Breast epithelium (tissue), 4 donors: Measurements from ENCODE around the gene CHL1. TPM values are rescaled to one million over a fixed set of nuclear protein-coding genes. Genes with fewer than 3 reads are reported as not detected.

Experiments
- DNase-seq, 2 donors: peaks; one replicate each; pipeline ENCODE4 v3.0.0-alpha.2; 2019; ENCODE audit warnings: low spot score in 2 of 2
- H3K27ac ChIP-seq, 2 donors: fragments of 200-600 bp; sonication (generic) in 1 of 2; one replicate each; pipeline ENCODE4 v1.5.1; 2016 to 2019; ENCODE audit warnings: mild to moderate bottlenecking in 1 of 2
- H3K27me3 ChIP-seq, 2 donors: fragments of 200-600 bp; sonication (generic) in 1 of 2; one replicate each; pipeline versions ENCODE4 v1.5.1 to v1.6.0; 2017 to 2019; ENCODE audit warnings: control low read depth in 1 of 2, mild to moderate bottlenecking in 1 of 2
- H3K36me3 ChIP-seq: fragments of 200-600 bp; one replicate; pipeline ENCODE4 v1.5.1; 2019
- H3K4me1 ChIP-seq, 2 donors: fragments of 200-600 bp; sonication (generic); one replicate each; pipeline ENCODE4 v1.5.1; 2016 to 2019; ENCODE audit warnings: control low read depth in 1 of 2
- H3K4me3 ChIP-seq, 3 donors: fragments of 200-600 bp; sonication (generic); 1 replicate in 2 of 3; 2 replicates in 1 of 3; pipeline ENCODE4 v1.5.1; 2016 to 2019; ENCODE audit warnings: mild to moderate bottlenecking in 3 of 3, moderate library complexity in 2 of 3
- H3K9me3 ChIP-seq, 2 donors: fragments of 200-600 bp; sonication (generic) in 1 of 2; one replicate each; pipeline ENCODE4 v1.5.1; 2016 to 2019; ENCODE audit warnings: control low read depth in 1 of 2
- CTCF ChIP-seq, 3 donors: fragments of 450-650 bp; IDR thresholded peaks; one replicate each; pipeline ENCODE4 v1.5.1; 2016 to 2017; ENCODE audit warnings: antibody characterized with exemption in 3 of 3, mild to moderate bottlenecking in 3 of 3, moderate library complexity in 3 of 3
- POLR2A ChIP-seq: fragments of 450-650 bp; IDR thresholded peaks from one replicate; pipeline ENCODE4 v1.6.1; 2016; ENCODE audit warnings: antibody characterized with exemption, mild to moderate bottlenecking, moderate library complexity
- POLR2AphosphoS5 ChIP-seq, 3 donors: sonication (generic); formaldehyde crosslinking; IDR thresholded peaks; one replicate each; pipeline ENCODE4 v1.6.1; 2017; ENCODE audit warnings: antibody characterized with exemption in 3 of 3
- intact Hi-C: fragments of 100-400 bp; cut with DNase I; formaldehyde crosslinking; loops from one replicate; pipeline ENCODE4 v1.15.1; 2023; ENCODE audit warnings: low total_unique reads
- total RNA-seq, 3 donors: library from RNA; depleted of rRNA; stranded (reverse); fragments of >200 nt; gene quantifications; one replicate each; pipeline ENCODE4 v1.1.0, GENCODE V29; 2016

The CHL1 gene
- total RNA-seq, 3 donors from 2014 or later: 34.8 to 49.8 (median 40.3) TPM

DNA sequence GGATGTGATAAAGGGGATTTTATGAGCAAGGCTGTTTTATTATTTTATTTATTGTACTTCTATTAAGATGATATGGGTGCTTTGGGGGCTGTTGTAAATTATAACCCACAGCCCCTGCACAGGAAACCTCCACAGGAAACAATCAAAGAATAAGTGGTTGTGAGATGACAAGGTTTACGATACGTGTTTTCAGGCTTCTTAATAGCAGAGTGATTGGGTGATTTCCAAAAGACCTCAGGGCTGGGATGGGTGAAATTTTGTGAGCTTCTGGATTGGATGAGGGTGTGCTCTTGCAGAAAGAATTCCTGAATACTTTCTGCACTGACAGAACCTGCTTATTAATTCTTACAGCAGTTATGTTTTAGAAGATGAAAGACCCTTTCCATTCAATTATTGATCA is 21.4 kb downstream of the CHL1 start:
- Histone ChIP-seq H3K36me3 (no peaks in the 10 kb centered on the region), H3K27ac (no peak overlapping the region), H3K27me3 (no peaks in the 10 kb centered on the region), H3K4me3 (no peak overlapping the region), H3K9me3 (no peaks in the 10 kb centered on the region), H3K4me1 (no peaks in the 10 kb centered on the region)
- intact Hi-C loops: no loop called here
- DNase-seq: no peak
- no peak for TF ChIP-seq POLR2A
- TF ChIP-seq CTCF (IDR thresholded peaks at IDR 0.05): no peak
- no peak for TF ChIP-seq POLR2AphosphoS5 (IDR thresholded peaks at IDR 0.05)

GRCh38 chr3:228442-229182 is 32.0 kb downstream of the CHL1 start:
- peaks cover 0 to 1% of the 10 kb centered on the region in 2 donors for H3K9me3 ChIP-seq
- H3K27ac ChIP-seq: no peak overlapping the region
- no peak overlapping the region for H3K4me3 ChIP-seq
- no peaks in the 10 kb centered on the region for H3K4me1 ChIP-seq
- DNase-seq: no peak
- no peaks in the 10 kb centered on the region for H3K27me3 ChIP-seq
- intact Hi-C loops: no loop called here
- H3K36me3 ChIP-seq: no peaks in the 10 kb centered on the region
- TF ChIP-seq POLR2AphosphoS5 (IDR thresholded peaks at IDR 0.05): no peak
- no peak for TF ChIP-seq POLR2A

DNA sequence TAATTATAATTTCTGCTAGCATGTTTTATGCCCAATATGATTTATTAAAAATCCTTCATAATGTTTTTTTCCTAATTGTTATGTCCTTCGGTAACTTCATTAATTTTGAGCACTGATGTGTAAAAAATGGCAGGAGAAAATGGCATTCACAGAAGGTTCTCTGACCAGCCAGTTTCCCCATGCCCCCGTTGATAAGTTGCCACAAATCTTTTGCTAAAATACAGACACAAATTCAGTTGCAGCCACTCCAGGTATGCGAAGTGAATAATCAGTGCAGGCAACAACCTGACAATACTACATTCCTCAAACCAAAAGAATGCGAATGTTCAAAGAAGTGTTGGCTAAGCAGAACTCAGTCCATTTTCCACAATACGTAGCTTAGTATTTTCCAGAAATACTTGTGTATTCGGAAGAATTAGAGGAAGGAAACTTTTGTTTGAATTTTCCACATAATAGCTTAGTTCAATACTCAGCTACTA is 32.7 kb downstream of the CHL1 start:
- H3K36me3 ChIP-seq: no peaks in the 10 kb centered on the region
- H3K9me3 ChIP-seq: no peaks in the 10 kb centered on the region
- H3K4me1 ChIP-seq: no peaks in the 10 kb centered on the region
- no peaks in the 10 kb centered on the region for H3K27me3 ChIP-seq
- TF ChIP-seq POLR2AphosphoS5 (IDR thresholded peaks at IDR 0.05) (no peak), CTCF (IDR thresholded peaks at IDR 0.05) (no peak), POLR2A (no peak)
- DNase-seq: peak in 1 of 2 donors; percentile 17
- H3K27ac ChIP-seq: peak overlapping the region; percentile 22 to 23
- no peak overlapping the region for H3K4me3 ChIP-seq
- intact Hi-C loops: no loop called here

- Histone ChIP-seq H3K27ac (no peak overlapping the region), H3K9me3 (no peaks in the 10 kb centered on the region), H3K27me3 (no peaks in the 10 kb centered on the region), H3K36me3 (no peaks in the 10 kb centered on the region), H3K4me3 (no peak overlapping the region), H3K4me1 (no peaks in the 10 kb centered on the region)
- TF ChIP-seq CTCF (IDR thresholded peaks at IDR 0.05) (no peak), POLR2A (no peak), POLR2AphosphoS5 (IDR thresholded peaks at IDR 0.05) (no peak)
- DNase-seq: no peak
- intact Hi-C loops: no loop called here
These were observed 40.3 kb downstream of the CHL1 start for GRCh38 chr3:236881-237280.

GRCh38 chr3:242602-243355 is 46.2 kb downstream of the CHL1 start:
- peak overlapping the region in 1 of 2 donors; percentile 7 for H3K27ac ChIP-seq
- H3K36me3 ChIP-seq: no peaks in the 10 kb centered on the region
- TF ChIP-seq POLR2A: no peak
- TF ChIP-seq POLR2AphosphoS5 (IDR thresholded peaks at IDR 0.05): no peak
- no peak for TF ChIP-seq CTCF (IDR thresholded peaks at IDR 0.05)
- DNase-seq: no peak
- H3K4me3 ChIP-seq: no peak overlapping the region
- no peaks in the 10 kb centered on the region for H3K27me3 ChIP-seq
- no peaks in the 10 kb centered on the region for H3K9me3 ChIP-seq
- no peaks in the 10 kb centered on the region for H3K4me1 ChIP-seq
- intact Hi-C loops: no loop called here
